Peyer's patch (tissue), 4 donors: ENCODE results near the gene H2AZ2.
"Not testable (repeated sequence)": the region's sequence is repeated elsewhere in the genome, so short reads cannot be mapped to it uniquely, and the experiment has no call there.

Source experiments
- CTCF ChIP-seq, 6 experiments: fragments of 450-650 bp in 4 of 6; fragments of 200-600 bp in 2 of 6; sonication (generic) in 1 of 6; IDR thresholded peaks; one replicate each; pipeline ENCODE4 v1.5.1; 2017 to 2019; ENCODE audit warnings: antibody characterized with exemption in 6 of 6, mild to moderate bottlenecking in 3 of 6, moderate library complexity in 1 of 6
- POLR2A ChIP-seq, 2 donors: fragments of 450-650 bp; IDR thresholded peaks; one replicate each; pipeline ENCODE4 v1.5.1; 2017; ENCODE audit warnings: antibody characterized with exemption in 2 of 2, mild to moderate bottlenecking in 2 of 2, moderate library complexity in 2 of 2

- TF ChIP-seq CTCF, POLR2A (IDR thresholded peaks at IDR 0.05): not testable (repeated sequence)
Observed at GRCh38 chr7:44843440-44843839, 4.4 kb downstream of the H2AZ2 start.
